Stimulated activated naive CD8-positive, alpha-beta T cell treated with anti-CD3 and anti-CD28 coated beads, Interleukin-15, Interleukin-2, amounts not matched to agents 100 U/mL and 50 U/mL, for 24 hours (primary cell): ENCODE measurements around the gene UBXN7.
"Not testable (repeated sequence)": the region's sequence is repeated elsewhere in the genome, so short reads cannot be mapped to it uniquely, and the experiment has no call there.

ENCODE experiments used
- ATAC-seq: fragments of 150-1000 bp; cut with Tn5 transposase; one replicate; pipeline ENCODE4 v1.10.0; 2021
- DNase-seq: peaks from one replicate; pipeline ENCODE4 v3.0.0; 2021

UBXN7 gene

GRCh38 chr3:196419386-196419785 is 12.8 kb downstream of the UBXN7 start:
- ATAC-seq (no peak), DNase-seq (no peak)

- ATAC-seq (no peak), DNase-seq (no peak)
Observed at GRCh38 chr3:196418601-196419000, 13.6 kb downstream of the UBXN7 start.

- peak; percentile 92 for ATAC-seq
- no peak for DNase-seq
Observed at GRCh38 chr3:196414469-196414868, 17.8 kb downstream of the UBXN7 start.

GRCh38 chr3:196412704-196413103 is 19.5 kb downstream of the UBXN7 start:
- ATAC-seq (no peak), DNase-seq (no peak)

GRCh38 chr3:196409409-196409808 is 22.8 kb downstream of the UBXN7 start:
- DNase-seq (no peak), ATAC-seq (no peak)

- DNase-seq, result no peak
- ATAC-seq, result no peak
Observed at GRCh38 chr3:196408565-196409300, 23.5 kb downstream of the UBXN7 start.

- no peak for DNase-seq
- ATAC-seq, result no peak
Observed at GRCh38 chr3:196406811-196407470, 25.3 kb downstream of the UBXN7 start.

GRCh38 chr3:196400331-196400730 is 31.9 kb downstream of the UBXN7 start:
- no peak for DNase-seq
- ATAC-seq, result no peak

GRCh38 chr3:196399485-196399945 is 32.7 kb downstream of the UBXN7 start:
- no peak for DNase-seq
- ATAC-seq, result peak; percentile 40

GRCh38 chr3:196398782-196399181 is 33.4 kb downstream of the UBXN7 start:
- ATAC-seq (no peak), DNase-seq (no peak)

- no peak for DNase-seq
- no peak for ATAC-seq
Observed at GRCh38 chr3:196397941-196398340, 34.3 kb downstream of the UBXN7 start.

GRCh38 chr3:196390116-196390515 is 42.1 kb downstream of the UBXN7 start:
- ATAC-seq, result no peak
- DNase-seq, result no peak

- ATAC-seq (no peak), DNase-seq (no peak)
Observed at GRCh38 chr3:196388956-196389355, 43.3 kb downstream of the UBXN7 start.

- DNase-seq, ATAC-seq: not testable (repeated sequence)
Observed at GRCh38 chr3:196387941-196388340, 44.3 kb downstream of the UBXN7 start.

GRCh38 chr3:196386797-196387196 is 45.4 kb downstream of the UBXN7 start:
- not testable (repeated sequence) for ATAC-seq, DNase-seq

- DNase-seq, ATAC-seq: not testable (repeated sequence)
Observed at GRCh38 chr3:196386034-196386433, 46.2 kb downstream of the UBXN7 start.

GRCh38 chr3:196385446-196385845 is 46.8 kb downstream of the UBXN7 start:
- ATAC-seq, result not testable (repeated sequence)

GRCh38 chr3:196378146-196378841 is 53.9 kb downstream of the UBXN7 start:
- DNase-seq (no peak), ATAC-seq (no peak)

More at GRCh38 chr3:196385446-196385845, 46.8 kb downstream of the UBXN7 start:
- not testable (repeated sequence) for DNase-seq

- ATAC-seq (no peak), DNase-seq (no peak)
Observed at GRCh38 chr3:196377321-196377720, 54.9 kb downstream of the UBXN7 start.

GRCh38 chr3:196365736-196366135 is 66.5 kb downstream of the UBXN7 start:
- no peak for ATAC-seq
- no peak for DNase-seq

GRCh38 chr3:196360586-196360985 is 71.6 kb downstream of the UBXN7 start:
- ATAC-seq, result no peak
- no peak for DNase-seq

- not testable (repeated sequence) for DNase-seq, ATAC-seq
Observed at GRCh38 chr3:196358540-196358939, 73.7 kb downstream of the UBXN7 start.

GRCh38 chr3:196357905-196358304 is 74.3 kb downstream of the UBXN7 start:
- ATAC-seq (no peak), DNase-seq (no peak)
